Bronchial epithelial cell (primary cell): ENCODE measurements around the gene SMC1A. TPM values are rescaled to one million over a fixed set of nuclear protein-coding genes. Genes with fewer than 3 reads are reported as not detected.

ENCODE experiments used
- DNase-seq: peaks from one replicate; pipeline ENCODE4 v3.0.0-alpha.2; 2010; ENCODE audit warnings: low read depth
- FAIRE-seq: peaks from 2 replicates; lab custom pipeline; 2011; peaks lifted over from hg19 to GRCh38; lab: Jason Lieb, UNC
- H3K27me3 ChIP-seq: 2 replicates; pipeline ENCODE4 v1.5.1; 2011; ENCODE audit warnings: low read length; ENCODE audit not compliant: control insufficient read depth, insufficient read depth
- H3K36me3 ChIP-seq: 2 replicates; pipeline ENCODE4 v1.5.1; 2011; ENCODE audit warnings: low read length; ENCODE audit not compliant: control insufficient read depth, insufficient read depth
- H3K4me3 ChIP-seq: 2 replicates; pipeline ENCODE4 v1.5.1; 2011; ENCODE audit warnings: mild to moderate bottlenecking, low read depth, low read length, control low read depth
- CTCF ChIP-seq: IDR thresholded peaks from 2 replicates; pipeline ENCODE4 v1.5.1; 2011; ENCODE audit warnings: mild to moderate bottlenecking, moderate library complexity, low read length, control low read depth, inconsistent platforms; ENCODE audit not compliant: insufficient read depth, severe bottlenecking
- total RNA-seq: library from RNA; depleted of rRNA; stranded (reverse); fragments of >200 nt; gene quantifications from 2 replicates; pipeline ENCODE4 v1.2.1, GENCODE V29; 2014

The SMC1A gene
- total RNA-seq, 1 donor from 2014 or later, result 9.0 TPM

GRCh38 chrX:53357799-53358530 lies 64.5 kb downstream of the SMC1A start:
- Histone ChIP-seq H3K27me3 (no peaks in the 10 kb centered on the region), H3K36me3 (no peaks in the 10 kb centered on the region), H3K4me3 (no peak overlapping the region)
- DNase-seq (no peak), FAIRE-seq (no peak)
- no peak for TF ChIP-seq CTCF

GRCh38 chrX:53356186-53356585 lies 66.3 kb downstream of the SMC1A start:
- H3K4me3 ChIP-seq, result no peak overlapping the region
- DNase-seq (no peak), FAIRE-seq (no peak)
- no peaks in the 10 kb centered on the region for H3K27me3 ChIP-seq
- TF ChIP-seq CTCF, result no peak
- H3K36me3 ChIP-seq, result no peaks in the 10 kb centered on the region

GRCh38 chrX:53354669-53355068 lies 67.8 kb downstream of the SMC1A start:
- DNase-seq (no peak), FAIRE-seq (no peak)
- Histone ChIP-seq H3K4me3 (no peak overlapping the region), H3K27me3 (no peaks in the 10 kb centered on the region), H3K36me3 (no peaks in the 10 kb centered on the region)
- no peak for TF ChIP-seq CTCF

- H3K27me3 ChIP-seq, result no peaks in the 10 kb centered on the region
- H3K4me3 ChIP-seq, result no peak overlapping the region
- no peak for FAIRE-seq
- no peak for TF ChIP-seq CTCF
- no peaks in the 10 kb centered on the region for H3K36me3 ChIP-seq
- DNase-seq, result no peak
Observed at GRCh38 chrX:53347948-53348347, 74.5 kb downstream of the SMC1A start.

- H3K27me3 ChIP-seq, result no peaks in the 10 kb centered on the region
- peak; percentile 89 for FAIRE-seq
- no peak for DNase-seq
- no peaks in the 10 kb centered on the region for H3K36me3 ChIP-seq
- TF ChIP-seq CTCF, result no peak
- H3K4me3 ChIP-seq, result no peak overlapping the region
Observed at GRCh38 chrX:53340852-53341645, 81.4 kb downstream of the SMC1A start.
